PC-9 (cell line): ENCODE data around the gene JAK1.

Experiments used
- CTCF ChIP-seq: fragments of 200-600 bp; sonication (generic); conservative IDR thresholded peaks from 2 replicates; pipeline ENCODE4 v1.6.1; 2017; ENCODE audit warnings: mixed run types, antibody characterized with exemption, mild to moderate bottlenecking, moderate library complexity
- EZH2 ChIP-seq: fragments of 200-600 bp; sonication (generic); IDR thresholded peaks from 2 replicates; pipeline ENCODE4 v1.8.0; 2017; ENCODE audit warnings: antibody characterized with exemption, low read depth

DNA sequence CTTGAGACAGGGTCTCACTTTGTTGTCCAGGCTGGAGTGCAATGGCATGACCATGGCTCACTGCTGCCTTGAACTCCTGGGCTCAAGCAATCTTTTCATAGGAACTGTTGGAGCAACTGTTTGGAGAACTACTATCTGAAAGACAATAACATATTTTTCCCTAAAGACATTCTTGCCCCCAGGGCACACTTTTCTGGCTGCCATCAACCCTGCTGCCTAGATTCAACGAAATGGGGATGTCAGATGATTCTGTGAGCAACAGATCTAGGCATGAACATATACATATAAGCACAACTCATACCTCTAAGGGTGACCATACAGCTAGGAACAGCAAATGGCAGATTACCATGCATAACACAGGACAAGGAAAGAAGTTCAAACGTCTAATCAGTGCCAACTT lies 27.4 kb downstream of the JAK1 start:
- TF ChIP-seq CTCF, result no peak
- no peak for TF ChIP-seq EZH2
